Stimulated activated CD4-positive, alpha-beta T cell treated with anti-CD3 and anti-CD28 coated beads, Interleukin-1b, Interleukin-23, amount 100 ng/mL, for 48 hours (primary cell): ENCODE data around the gene RALGDS.
"Not testable (repeated sequence)": the region's sequence is repeated elsewhere in the genome, so short reads cannot be mapped to it uniquely, and the experiment has no call there.

ENCODE experiments used
- DNase-seq: peaks from one replicate; pipeline ENCODE4 v3.0.0-alpha.2; 2020

The RALGDS gene

DNA sequence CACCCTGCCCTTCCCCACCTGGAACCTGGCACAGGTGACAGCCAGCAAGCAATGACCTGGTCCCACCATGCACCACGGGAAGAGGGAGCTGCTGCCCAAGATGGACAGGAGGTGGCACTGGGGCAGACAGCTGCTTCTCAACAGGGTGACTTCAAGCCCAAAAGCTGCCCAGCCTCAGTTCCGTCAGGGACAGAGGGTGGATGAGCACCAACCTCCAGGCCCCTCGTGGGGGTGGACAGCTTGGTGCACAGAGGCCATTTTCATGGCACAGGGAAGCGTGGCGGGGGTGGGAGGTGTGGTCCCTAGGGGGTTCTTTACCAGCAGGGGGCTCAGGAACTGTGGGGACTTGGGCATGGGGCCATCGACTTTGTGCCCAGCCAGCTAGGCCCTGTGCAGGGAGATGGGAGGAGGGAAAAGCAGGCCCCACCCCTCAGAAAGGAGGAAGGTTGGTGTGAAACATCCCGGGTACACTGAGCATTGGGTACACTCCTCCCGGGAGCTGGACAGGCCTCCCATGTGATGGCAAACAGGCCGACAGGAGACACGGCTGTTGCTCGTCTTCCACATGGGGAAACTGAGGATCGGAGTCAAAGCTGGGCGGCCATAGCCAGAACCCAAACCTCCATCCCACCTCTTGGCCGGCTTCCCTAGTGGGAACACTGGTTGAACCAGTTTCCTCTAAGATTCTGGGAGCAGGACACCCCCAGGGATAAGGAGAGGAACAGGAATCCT lies 57.4 kb downstream of the RALGDS start:
- no peak for DNase-seq

DNA sequence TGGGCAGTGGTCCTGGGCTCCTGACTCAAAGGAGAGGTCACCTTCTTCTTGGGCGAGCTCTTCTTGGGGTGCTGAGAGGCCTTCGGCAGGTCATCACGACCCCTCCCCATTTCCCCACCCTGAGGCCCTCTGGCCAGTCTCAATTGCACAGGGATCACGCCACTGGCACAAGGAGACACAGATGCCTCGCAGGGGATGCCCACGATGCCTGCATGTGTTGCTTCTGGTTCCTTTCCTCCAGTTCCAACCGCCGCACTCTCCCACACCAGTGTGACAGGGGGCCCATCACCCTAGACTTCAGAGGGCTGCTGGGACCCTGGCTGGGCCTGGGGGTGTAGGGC lies 57.9 kb downstream of the RALGDS start:
- DNase-seq, result no peak

DNA sequence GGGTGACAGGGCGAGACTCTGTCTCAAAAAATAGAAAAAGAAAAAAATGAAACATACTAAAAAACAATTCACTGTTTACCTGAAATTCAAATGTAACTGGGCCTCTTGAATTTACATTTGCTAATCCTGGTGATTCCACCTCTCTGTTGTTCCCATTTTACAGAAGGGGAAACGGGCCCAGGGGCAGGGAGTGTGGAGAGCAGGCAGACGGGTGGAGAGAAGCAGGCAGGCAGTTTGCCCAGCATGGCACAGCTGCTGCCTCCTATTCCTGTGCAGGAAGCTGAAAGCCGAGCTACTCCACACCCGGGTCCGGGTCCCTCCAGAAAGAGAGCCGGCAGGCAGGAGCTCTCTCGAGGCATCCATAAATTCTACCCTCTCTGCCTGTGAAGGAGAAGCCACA lies 58.5 kb downstream of the RALGDS start:
- not testable (repeated sequence) for DNase-seq

DNA sequence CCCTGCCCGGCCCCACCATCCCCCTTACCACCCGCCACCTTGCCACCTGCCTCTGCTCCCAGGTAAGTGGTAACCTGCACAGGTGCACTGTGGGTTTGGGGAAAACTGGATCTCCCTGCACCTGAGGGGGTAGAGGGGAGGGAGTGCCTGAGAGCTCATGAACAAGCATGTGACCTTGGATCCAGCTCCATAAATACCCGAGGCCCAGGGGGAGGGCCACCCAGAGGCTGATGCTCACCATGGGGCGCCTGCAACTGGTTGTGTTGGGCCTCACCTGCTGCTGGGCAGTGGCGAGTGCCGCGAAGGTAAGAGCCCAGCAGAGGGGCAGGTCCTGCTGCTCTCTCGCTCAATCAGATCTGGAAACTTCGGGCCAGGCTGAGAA lies 59.3 kb downstream of the RALGDS start, which contains the start of gene CEL:
TSS of gene CEL (plus strand) at position 218 of the 382 bp plus-strand sequence. CDS start at position 240, 22 bp downstream.
- DNase-seq, result not testable (repeated sequence)

DNA sequence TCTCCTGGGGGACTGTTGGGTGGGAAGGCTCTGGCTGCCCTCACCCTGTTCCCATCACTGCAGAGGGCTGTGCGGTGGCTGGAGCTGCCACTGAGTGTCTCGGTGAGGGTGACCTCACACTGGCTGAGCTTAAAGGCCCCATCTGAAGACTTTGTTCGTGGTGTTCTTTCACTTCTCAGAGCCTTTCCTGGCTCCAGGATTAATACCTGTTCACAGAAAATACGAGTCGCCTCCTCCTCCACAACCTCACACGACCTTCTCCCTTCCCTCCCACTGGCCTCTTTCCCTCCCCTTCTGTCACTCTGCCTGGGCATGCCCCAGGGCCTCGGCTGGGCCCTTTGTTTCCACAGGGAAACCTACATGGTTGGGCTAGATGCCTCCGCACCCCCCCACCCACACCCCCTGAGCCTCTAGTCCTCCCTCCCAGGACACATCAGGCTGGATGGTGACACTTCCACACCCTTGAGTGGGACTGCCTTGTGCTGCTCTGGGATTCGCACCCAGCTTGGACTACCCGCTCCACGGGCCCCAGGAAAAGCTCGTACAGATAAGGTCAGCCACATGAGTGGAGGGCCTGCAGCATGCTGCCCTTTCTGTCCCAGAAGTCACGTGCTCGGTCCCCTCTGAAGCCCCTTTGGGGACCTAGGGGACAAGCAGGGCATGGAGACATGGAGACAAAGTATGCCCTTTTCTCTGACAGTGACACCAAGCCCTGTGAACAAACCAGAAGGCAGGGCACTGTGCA lies 59.8 kb downstream of the RALGDS start:
- not testable (repeated sequence) for DNase-seq

DNA sequence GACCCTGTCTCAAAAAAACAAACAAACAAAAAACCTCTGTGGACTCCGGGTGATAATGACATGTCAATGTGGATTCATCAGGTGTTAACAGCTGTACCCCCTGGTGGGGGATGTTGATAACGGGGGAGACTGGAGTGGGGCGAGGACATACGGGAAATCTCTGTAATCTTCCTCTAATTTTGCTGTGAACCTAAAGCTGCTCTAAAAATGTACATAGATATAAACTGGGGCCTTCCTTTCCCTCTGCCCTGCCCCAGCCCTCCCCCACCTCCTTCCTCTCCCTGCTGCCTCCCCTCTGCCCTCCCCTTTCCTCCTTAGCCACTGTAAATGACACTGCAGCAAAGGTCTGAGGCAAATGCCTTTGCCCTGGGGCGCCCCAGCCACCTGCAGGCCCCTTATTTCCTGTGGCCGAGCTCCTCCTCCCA lies 60.6 kb downstream of the RALGDS start:
- DNase-seq, result no peak

DNA sequence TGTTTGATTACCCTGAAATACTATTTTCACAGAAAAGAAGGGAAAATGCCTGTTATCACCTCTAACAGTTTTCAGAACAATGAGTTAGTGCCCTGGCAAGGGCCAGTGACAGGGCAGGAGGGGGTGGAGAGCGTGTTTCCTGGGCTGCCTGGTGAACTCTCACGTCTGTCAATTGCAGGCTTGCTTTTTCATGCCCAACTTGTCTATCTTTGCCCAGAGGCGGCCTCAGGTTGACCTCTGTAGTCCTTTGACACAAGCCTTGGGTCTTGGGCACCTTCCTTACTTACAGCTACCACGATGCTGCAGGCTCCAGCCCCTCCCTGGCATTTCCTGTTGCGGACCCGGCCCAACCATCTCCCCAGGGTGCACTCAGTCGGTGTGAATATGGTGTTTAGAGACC lies 61.4 kb downstream of the RALGDS start:
- no peak for DNase-seq

DNA sequence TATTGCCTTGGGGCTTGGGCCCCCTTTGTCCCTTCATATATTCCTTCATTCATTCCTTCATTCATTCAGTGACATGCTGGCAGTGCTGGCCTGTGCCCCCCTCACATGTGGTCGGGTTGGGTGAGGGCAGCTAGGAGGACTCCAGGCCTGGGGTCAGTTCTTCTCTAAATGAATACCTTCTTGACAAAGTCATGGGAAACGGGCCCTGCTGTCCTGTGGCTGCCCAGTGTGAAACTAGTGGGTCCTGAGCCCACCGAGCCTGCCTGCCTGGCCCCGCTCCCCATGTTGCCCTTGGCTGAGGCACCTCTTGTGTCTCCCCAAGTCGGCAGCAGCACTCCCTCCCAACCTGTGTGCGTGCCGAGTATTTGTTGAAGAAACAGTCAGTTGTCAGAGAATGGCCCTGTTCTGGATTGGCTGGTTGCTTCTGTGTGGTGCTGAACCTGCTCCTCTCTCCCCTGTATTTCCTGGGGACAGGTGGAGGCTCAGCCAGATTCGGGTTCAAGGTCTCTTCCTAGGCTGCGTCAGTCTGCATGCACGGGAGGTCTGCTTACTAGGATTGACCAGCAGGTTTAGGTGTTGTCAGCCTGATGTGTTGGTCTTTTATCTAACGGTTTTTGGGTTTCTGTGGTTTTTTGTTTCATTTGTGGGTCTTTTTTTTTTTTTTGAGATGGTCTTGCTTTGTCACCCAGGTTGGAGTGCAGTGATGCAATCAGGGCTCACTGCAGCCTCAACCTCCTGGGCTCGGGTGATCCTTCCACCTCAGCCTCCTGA lies 62.3 kb downstream of the RALGDS start:
- no peak for DNase-seq

DNA sequence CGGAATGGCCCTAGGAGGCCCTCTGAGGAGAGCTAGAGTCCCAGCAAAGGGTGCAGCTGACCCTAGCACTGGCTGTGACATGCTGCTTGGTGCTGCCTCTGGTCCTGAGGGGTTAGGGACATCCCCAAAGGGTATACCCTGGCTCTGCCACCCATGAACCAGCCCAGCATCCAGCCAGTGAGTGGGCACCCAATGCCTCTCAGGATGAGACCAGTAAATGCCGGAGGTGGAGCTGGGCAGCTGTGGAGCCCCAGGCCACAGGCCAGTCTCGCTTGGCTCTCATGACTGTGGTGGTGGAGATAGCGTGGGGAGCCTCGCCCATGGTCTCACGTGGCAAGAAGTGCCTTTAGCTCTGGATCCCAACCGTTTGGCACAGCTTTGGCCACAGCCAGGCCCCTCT lies 63.0 kb downstream of the RALGDS start:
- DNase-seq, result no peak

DNA sequence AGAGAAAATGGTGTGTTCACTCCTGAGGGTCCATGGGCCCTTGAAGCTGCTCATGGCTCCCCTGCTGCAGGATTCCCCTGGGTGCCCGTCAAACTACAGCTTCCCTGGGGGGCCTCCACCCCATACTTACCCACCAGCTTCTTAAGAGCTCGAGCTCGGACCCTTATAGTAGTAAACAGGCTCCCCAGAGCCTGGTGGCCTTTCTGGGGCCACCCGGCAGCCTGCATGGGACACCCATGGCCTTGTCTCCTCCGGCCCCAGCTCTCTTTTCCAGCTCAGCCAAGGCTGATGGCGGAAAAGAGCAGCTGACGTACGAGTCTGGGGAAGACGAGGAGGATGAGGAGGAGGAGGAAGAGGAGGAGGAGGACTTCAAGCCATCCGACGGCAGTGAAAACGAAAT lies 63.5 kb downstream of the RALGDS start:
- no peak for DNase-seq

DNA sequence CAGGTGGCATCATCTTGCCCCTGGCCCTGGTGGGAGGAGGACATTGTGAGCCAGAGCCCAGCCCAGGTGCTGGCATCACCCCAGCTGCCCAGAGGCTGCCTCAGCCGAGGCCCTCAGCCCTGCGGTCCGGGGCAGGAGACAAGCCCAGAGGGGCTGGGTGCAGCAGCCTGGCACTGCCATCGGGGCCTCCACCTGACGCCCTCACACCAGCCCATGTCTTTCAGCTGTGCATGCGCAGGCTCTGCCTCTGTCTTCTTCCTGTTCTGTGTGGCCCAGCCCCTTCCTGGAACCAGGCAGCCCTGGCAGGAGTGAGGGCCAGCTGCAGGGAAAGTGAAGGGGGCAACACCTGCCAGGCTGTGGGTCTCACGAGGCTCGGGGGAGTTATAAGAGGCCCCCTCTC lies 64.0 kb downstream of the RALGDS start:
- no peak for DNase-seq

DNA sequence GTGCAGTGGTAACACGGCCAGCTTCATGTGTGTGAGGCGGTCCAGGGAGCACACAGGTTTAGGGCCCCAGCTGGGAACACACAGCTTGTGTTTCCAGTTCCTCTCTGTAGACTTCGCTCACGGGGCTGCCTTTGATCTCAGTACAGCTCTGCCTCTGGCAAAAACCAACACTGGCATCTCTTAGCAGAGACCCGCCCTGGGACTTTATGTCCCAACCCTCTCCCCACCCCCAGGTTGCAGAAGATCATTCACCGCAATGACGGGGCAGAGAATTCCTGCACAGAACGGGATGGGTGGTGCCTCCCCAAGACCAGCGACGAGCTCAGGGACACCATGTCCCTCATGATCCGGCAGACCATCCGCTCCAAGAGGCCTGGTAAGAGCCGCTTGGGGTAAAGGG lies 64.5 kb downstream of the RALGDS start:
- DNase-seq, result no peak

DNA sequence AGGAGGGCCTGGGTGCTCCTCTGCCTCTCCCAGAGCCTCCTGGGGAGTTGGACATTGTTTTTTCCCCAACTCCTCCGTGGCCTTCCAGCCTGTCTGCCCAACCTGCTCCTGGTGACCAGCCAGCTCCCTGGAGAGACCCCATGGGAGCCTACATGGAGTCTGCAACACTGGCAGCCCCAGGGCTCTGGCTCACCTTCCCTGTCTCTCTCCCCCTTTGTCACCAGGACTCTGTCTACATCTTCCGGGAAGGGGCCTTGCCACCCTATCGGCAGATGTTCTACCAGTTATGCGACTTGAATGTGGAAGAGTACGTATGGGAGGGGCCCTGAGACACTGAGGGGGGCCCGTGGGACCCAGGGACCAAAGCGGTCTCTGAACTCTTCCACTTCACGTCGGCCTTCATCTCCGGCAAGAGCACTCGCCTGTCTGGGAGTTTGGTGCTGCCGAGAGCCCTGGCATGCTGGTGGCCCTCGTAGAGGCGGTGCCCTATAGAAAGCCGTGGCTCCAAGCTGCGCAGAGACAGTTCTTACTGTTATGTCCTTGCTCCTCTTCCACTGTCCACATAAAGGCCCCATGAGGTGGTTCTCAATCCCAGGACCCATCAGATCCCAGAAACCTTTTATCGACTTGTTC lies 65.1 kb downstream of the RALGDS start:
- DNase-seq, result no peak

DNA sequence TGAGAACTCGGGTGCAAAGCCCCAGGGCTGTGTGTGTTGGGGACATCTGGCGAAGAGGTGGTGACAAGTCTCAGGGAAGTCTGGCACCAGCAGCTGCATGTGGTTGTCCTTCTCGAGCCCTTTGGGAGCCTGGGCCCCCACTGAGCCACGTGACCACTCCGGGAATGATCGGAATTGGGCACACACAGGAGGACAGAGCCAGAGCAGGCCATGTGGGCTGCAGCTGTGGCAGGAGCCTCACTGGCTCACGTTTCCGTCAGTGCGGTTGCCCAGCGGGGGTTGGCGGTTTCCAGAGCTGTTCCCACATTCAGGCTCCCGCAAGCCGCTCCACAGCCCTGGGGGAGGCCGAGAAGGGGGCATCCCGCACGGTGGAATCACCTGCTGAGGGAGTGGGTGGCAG lies 66.1 kb downstream of the RALGDS start:
- no peak for DNase-seq

DNA sequence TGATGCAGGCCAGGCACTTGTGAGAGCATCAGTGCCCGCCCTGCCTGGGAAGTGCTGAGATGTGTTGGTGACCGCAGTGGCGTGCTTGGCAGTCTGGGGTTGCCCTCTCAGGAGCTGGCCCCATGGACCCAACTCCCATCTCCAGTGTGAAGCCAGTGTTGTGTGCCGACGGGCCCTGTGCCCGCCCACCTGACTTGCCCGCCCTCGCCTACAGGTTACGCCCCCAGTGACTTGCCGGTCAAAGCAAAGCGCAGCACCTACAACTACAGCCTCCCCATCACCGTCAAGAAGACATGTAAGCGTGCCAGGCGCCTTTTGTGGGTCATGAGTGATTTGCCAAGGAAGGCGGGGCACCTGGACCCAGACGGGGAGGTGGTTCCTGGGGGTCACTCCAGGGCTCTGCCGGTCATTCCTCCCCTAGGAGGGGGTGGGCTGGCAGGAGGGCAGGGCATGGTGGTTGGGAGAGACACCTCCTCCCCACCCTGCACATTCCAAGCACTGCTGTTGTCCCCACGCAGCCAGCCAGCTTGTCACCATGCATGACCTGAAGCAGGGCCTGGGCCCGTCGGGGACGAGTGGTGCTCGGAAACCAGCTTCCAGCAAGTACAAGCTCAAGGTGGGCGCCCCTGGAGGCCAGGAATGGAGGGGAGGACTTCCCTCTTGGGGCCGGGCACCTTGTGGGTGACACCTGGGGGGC lies 66.7 kb downstream of the RALGDS start:
- DNase-seq, result no peak

DNA sequence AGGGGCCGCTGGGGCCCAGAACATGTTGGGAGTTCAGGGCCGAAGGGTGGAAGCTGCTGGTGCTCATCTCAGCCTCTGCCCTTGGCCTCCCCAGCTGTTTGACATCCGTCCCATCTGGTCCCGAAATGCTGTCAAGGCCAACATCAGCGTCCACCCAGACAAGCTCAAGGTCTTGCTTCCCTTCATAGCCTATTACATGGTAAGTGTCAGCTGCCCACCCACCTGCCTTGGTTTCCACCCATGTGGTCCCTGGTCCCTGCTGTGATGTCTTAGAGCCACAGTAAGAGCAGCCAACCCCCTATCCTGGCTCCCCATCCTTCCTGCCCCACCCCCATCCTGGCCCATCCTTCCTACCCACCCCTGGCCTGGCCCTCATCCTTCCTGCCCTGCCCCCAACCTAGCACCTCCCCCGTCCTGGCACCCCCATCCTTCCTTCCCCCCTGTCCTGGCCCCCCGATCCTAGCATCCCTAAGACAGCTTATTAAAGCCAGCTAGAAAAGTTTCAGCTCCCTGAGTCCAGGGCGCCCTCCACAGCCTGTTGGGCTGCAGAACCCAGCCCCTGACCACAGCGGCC lies 69.0 kb downstream of the RALGDS start:
- DNase-seq, result no peak

DNA sequence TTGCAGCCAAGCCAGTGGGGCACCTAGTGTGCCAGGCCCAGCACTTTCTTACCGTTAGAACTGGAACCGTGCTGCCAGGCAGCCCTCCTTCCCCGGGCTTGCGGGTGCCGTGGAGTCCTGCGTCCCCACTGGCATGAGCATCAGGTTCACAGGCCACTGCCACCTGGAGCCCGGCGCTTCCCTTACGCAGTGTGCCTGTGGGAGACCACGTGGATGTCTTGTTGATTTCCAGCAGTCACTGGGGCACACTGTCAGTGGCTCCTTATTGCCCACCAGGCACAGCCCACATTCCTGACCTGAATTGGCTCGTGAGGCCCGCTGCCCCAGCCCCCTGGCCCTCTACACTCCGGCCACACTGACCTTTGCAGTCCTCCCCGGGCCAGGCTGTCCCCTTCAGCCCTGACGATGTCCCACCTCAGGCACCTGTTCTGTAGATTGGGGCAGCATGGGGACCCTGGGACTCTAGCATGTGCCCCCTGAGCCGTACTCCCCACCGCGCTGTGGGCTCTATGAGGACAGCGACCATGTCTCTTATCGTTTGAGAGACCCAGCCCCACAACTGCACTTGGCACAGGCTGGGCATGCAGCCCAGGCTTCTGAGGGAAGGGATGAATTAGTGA lies 69.6 kb downstream of the RALGDS start:
- DNase-seq, result no peak

DNA sequence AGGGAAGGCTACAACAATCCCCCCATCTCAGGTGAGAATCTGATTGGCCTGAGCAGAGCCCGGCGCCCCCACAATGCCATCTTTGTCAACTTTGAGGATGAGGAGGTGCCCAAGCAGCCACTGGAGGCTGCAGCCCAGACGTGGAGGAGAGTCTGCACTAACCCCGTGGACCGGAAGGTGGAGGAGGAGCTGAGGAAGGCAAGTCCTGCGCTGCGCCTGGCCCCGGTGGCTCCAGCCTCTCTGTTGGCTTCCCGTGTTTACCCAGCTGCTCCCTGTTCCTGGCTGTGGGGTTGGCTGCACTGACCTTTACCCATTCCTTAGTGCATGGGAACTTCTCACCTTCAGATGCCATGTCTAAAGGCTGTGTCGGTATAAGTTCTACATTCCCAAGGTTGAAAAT lies 70.3 kb downstream of the RALGDS start:
- no peak for DNase-seq

DNA sequence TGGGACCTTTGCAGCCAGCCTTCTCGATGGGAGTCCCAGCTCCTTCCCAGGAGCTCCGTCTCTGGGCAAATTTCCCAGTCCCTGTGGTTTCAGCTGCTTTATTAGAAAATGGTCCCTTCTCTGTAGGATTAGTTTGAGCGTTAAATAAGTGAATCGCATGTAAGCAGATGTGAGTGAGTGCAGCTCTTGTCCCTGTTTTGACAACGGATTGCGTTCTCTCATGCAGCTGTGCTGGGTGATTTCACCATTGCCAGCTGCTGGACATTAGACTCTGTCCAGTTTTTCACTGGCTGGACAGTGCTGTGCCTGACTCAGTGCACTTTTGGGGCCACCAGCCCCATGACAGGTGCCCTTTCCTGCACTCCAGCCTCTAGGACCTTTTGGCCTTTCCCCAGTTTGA lies 70.9 kb downstream of the RALGDS start:
- DNase-seq, result no peak

DNA sequence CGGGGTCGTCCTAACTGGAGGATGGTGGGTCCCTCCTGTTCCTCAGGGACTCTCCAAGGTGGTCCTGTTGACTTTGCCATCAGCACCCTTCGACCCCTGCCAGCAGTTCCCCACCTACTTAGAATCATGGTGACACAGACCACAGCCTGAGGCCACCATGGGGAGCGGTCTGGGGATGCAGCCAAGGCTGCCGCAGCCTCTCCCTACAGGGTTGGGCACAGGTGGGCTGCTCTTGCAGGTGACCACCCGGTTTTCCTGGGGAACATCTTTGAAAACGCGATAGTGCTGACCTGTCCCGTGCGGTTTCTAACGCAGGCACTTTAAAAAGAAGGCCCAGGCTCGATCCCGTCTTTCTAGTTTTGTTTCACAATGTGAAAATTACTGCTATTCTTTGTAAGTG lies 72.0 kb downstream of the RALGDS start:
- DNase-seq, result no peak

DNA sequence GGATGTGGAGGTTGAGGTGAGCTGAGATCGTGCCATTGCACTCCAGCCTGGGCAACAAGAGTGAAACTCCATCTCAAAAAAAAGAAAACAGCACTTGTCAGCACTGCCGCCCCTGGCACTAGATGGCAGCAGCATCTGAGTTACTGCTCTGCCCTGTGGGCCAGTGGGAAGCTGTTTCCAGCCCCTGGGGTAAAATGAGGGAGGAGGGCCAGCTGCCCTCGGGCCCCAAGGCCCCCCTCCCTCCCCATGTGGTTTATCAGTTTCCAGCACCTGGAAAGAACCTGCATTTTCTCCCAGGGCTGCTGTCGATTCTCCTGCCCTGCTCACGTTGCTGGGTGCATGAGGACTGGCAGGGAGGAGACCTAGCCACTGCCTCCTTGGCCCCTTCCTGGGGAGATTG lies 72.4 kb downstream of the RALGDS start:
- no peak for DNase-seq
